GM13977 (cell line): ENCODE measurements around the gene GLO1.

Source experiments
- DNase-seq: peaks from one replicate; pipeline ENCODE4 v3.0.0; 2012; ENCODE audit warnings: low spot score
- CTCF ChIP-seq: IDR thresholded peaks from 2 replicates; pipeline ENCODE4 v1.5.1; 2012; ENCODE audit warnings: mild to moderate bottlenecking, control low read depth; ENCODE audit not compliant: insufficient read depth; ENCODE audit errors: extremely low read depth, missing control alignments
- in situ Hi-C: fragments of 300-500 bp; cut with MboI; formaldehyde crosslinking; loops from one replicate; pipeline ENCODE4 v1.12.0; 2022; ENCODE audit warnings: low sequenced_read_pairs, low pct_unique_long_range_greater_than_20kb, mixed read lengths, inconsistent platforms; ENCODE audit not compliant: unreplicated experiment

Gene GLO1

GRCh38 chr6:38636027-38636426, 66.9 kb downstream of the GLO1 start:
- in situ Hi-C loops, result no loop called here
- DNase-seq, result no peak
- TF ChIP-seq CTCF, result no peak

GRCh38 chr6:38634518-38634917, 68.4 kb downstream of the GLO1 start:
- DNase-seq, result no peak
- TF ChIP-seq CTCF, result no peak
- in situ Hi-C loops, result no loop called here

GRCh38 chr6:38632490-38632889, 70.5 kb downstream of the GLO1 start:
- DNase-seq, result no peak
- TF ChIP-seq CTCF, result no peak
- in situ Hi-C loops, result no loop called here

GRCh38 chr6:38631186-38631783, 71.7 kb downstream of the GLO1 start:
- in situ Hi-C loops, result no loop called here
- no peak for TF ChIP-seq CTCF
- DNase-seq, result no peak
